HepG2 (cell line): ENCODE results near the gene NDC80. TPM values are rescaled to one million over a fixed set of nuclear protein-coding genes. Genes with fewer than 3 reads are reported as not detected.

Source experiments
- ATAC-seq: fragments of 200-7000 bp; cut with Tn5 transposase; 3 replicates; pipeline ENCODE4 v1.9.1; 2020; ENCODE audit warnings: mild to moderate bottlenecking, moderate library complexity
- BruUV-seq: library from RNA; stranded (reverse); fragments of 400-500 nt; replicated peaks from 2 replicates; lab custom pipeline; 2021; lab: Mats Ljungman, UMichigan
- CTCF ChIA-PET: fragments of 300-600 bp; formaldehyde crosslinking; extraction: SDS; loops from one replicate; lab custom pipeline; 2021; ENCODE audit warnings: low total read pairs, inconsistent platforms, low intra/inter-chr PET ratio; lab: Yijun Ruan, JAX
- POLR2A ChIA-PET: fragments of 350-600 bp; sonication (Branson Sonifier 250); formaldehyde crosslinking; loops from one replicate; lab custom pipeline; 2020; ENCODE audit warnings: antibody characterized with exemption, inconsistent platforms; lab: Yijun Ruan, JAX
- DNase-seq: peaks from one replicate; pipeline ENCODE4 v3.0.0-alpha.2; 2015; ENCODE audit warnings: low spot score
- FAIRE-seq: peaks from 3 replicates; lab custom pipeline; 2011; peaks lifted over from hg19 to GRCh38; lab: Jason Lieb, UNC
- H2AFZ ChIP-seq: one replicate; pipeline ENCODE4 v1.6.1; 2011; ENCODE audit warnings: low read length, inconsistent platforms
- H3K27ac ChIP-seq: fragments of 300-600 bp; 3 replicates; pipeline ENCODE4 v1.8.0; 2011; ENCODE audit warnings: mixed run types, mild to moderate bottlenecking, mixed read lengths, low read length, inconsistent platforms; ENCODE audit not compliant: insufficient read depth; ENCODE audit errors: extremely low read length
- H3K27me3 ChIP-seq, 2 experiments: fragments of 200-600 bp in 1 of 2; 2 replicates in 1 of 2; 3 replicates in 1 of 2; pipeline versions ENCODE4 v1.6.0 to v1.8.0; 2011; ENCODE audit warnings: low read length in 2 of 2, mild to moderate bottlenecking in 2 of 2, moderate library complexity in 2 of 2, inconsistent platforms in 1 of 2; ENCODE audit not compliant: insufficient read depth in 2 of 2, control insufficient read depth in 1 of 2
- H3K36me3 ChIP-seq, 2 experiments: fragments of 200-600 bp in 1 of 2; replicated peaks in 1 of 2; 2 replicates in 1 of 2; 3 replicates in 1 of 2; pipeline versions ENCODE4 v1.5.1 to v1.8.0; 2011; ENCODE audit warnings: low read length in 2 of 2, inconsistent platforms in 1 of 2; ENCODE audit not compliant: insufficient read depth in 2 of 2, control insufficient read depth in 1 of 2
- H3K4me1 ChIP-seq: 2 replicates; pipeline ENCODE4 v1.5.1; 2012; ENCODE audit warnings: low read length, inconsistent platforms; ENCODE audit not compliant: insufficient read depth
- H3K4me2 ChIP-seq: 2 replicates; pipeline ENCODE4 v1.6.0; 2011; ENCODE audit warnings: low read depth, low read length, inconsistent platforms
- H3K4me3 ChIP-seq, 3 experiments: fragments of 200-600 bp in 1 of 3; sonication (generic), shearing (Covaris generic) in 1 of 3; replicated peaks in 1 of 3; 2 replicates each; pipeline ENCODE4 v1.5.1; 2011 to 2016; ENCODE audit warnings: low read length in 3 of 3, inconsistent platforms in 2 of 3, low read depth in 2 of 3, mild to moderate bottlenecking in 2 of 3, control low read depth in 1 of 3, mixed read lengths in 1 of 3; ENCODE audit not compliant: insufficient read depth in 1 of 3
- H3K79me2 ChIP-seq: one replicate; pipeline ENCODE4 v1.6.1; 2011; ENCODE audit warnings: low read length, inconsistent platforms; ENCODE audit not compliant: insufficient read depth
- H3K9ac ChIP-seq: 2 replicates; pipeline ENCODE4 v1.6.0; 2011; ENCODE audit warnings: mild to moderate bottlenecking, low read depth, low read length, inconsistent platforms; ENCODE audit not compliant: insufficient read depth
- H3K9me3 ChIP-seq: 2 replicates; pipeline ENCODE4 v1.5.1; 2012; ENCODE audit warnings: mild to moderate bottlenecking, low read length
- H4K20me1 ChIP-seq: 2 replicates; pipeline ENCODE4 v1.6.0; 2011; ENCODE audit warnings: inconsistent platforms, mild to moderate bottlenecking, low read length, moderate library complexity; ENCODE audit not compliant: insufficient read depth
- HOXA7 ChIP-seq: sonication (generic); formaldehyde crosslinking; IDR thresholded peaks from 2 replicates; pipeline ENCODE4 v1.8.1; 2022; ENCODE audit warnings: mild to moderate bottlenecking, missing genetic modification reagents, moderate library complexity
- HOXD1 ChIP-seq: sonication (generic); formaldehyde crosslinking; IDR thresholded peaks from 2 replicates; pipeline ENCODE4 v1.5.0; 2020; ENCODE audit warnings: missing genetic modification reagents
- KLF12 ChIP-seq: sonication (generic); formaldehyde crosslinking; IDR thresholded peaks from 2 replicates; pipeline ENCODE4 v1.4.0; 2020; ENCODE audit warnings: missing genetic modification reagents, borderline replicate concordance
- PCBP2 ChIP-seq: fragments of 200-400 bp; formaldehyde crosslinking; optimal IDR thresholded peaks from 2 replicates; pipeline ENCODE3; 2018; ENCODE audit warnings: low read length, low read depth; ENCODE audit not compliant: poor library complexity, severe bottlenecking
- PLRG1 ChIP-seq: fragments of 450-650 bp; conservative IDR thresholded peaks from 2 replicates; pipeline ENCODE4 v1.6.1; 2016
- ZBTB21 ChIP-seq: sonication (generic); formaldehyde crosslinking; IDR thresholded peaks from 2 replicates; pipeline ENCODE4 v1.4.0; 2020; ENCODE audit warnings: missing genetic modification reagents
- ZNF276 ChIP-seq: sonication (generic); formaldehyde crosslinking; IDR thresholded peaks from 2 replicates; pipeline ENCODE4 v1.4.0; 2020; ENCODE audit warnings: mild to moderate bottlenecking, low read depth, missing genetic modification reagents
- ZNF362 ChIP-seq: sonication (generic); formaldehyde crosslinking; IDR thresholded peaks from 2 replicates; pipeline ENCODE4 v1.4.0; 2020; ENCODE audit warnings: missing genetic modification reagents, mild to moderate bottlenecking, borderline replicate concordance
- ZNF562 ChIP-seq: sonication (generic); formaldehyde crosslinking; IDR thresholded peaks from 2 replicates; pipeline ENCODE4 v1.8.0; 2022; ENCODE audit warnings: missing genetic modification reagents, borderline replicate concordance
- ZNF792 ChIP-seq: IDR thresholded peaks from 2 replicates; pipeline ENCODE4 v1.6.1; 2016
- ZNF850 ChIP-seq: sonication (generic); formaldehyde crosslinking; conservative IDR thresholded peaks from 2 replicates; pipeline ENCODE4 v1.9.0; 2021; ENCODE audit warnings: mild to moderate bottlenecking, missing genetic modification reagents
- WGBS: methylation state at CpG from one replicate; pipeline ENCODE4 v1.1.6; 2017; ENCODE audit warnings: low lambda C conversion rate; 5-methylcytosine and 5-hydroxymethylcytosine counted together
- in situ Hi-C: cut with HindIII; loops from 2 replicates; pipeline ENCODE4 v1.10.0; 2017; ENCODE audit warnings: low pct_unique_long_range_greater_than_20kb; ENCODE audit not compliant: extremely low pct_ligation_motif_present
- intact Hi-C: fragments of 100-400 bp; cut with micrococcal nuclease; formaldehyde crosslinking; loops from one replicate; pipeline ENCODE4 v1.10.0; 2022; ENCODE audit not compliant: unreplicated experiment
- polyA plus RNA-seq, 8 experiments: library from polyadenylated mRNA; depleted of rRNA in 3 of 8; stranded (reverse) in 7 of 8; unstranded in 1 of 8; fragments of >200 nt; fragmentation: Illumina TruSeq in 4 of 8; extraction: Trizol in 4 of 8; gene quantifications; 2 replicates each; pipeline versions ENCODE4 v1.2.1 to v1.2.3, GENCODE V29; 2011 to 2016; ENCODE audit warnings: low read depth in 4 of 8, missing spikeins in 1 of 8, mixed read lengths in 1 of 8; ENCODE audit not compliant: insufficient read depth in 1 of 8
- total RNA-seq, 5 experiments: library from RNA; depleted of rRNA; stranded (reverse); fragments of >200 nt; fragmentation: Illumina TruSeq; extraction: Trizol; gene quantifications; 2 replicates each; pipeline ENCODE4 v1.2.3, GENCODE V29; 2016; ENCODE audit warnings: low read depth in 1 of 5

The NDC80 gene
- total and polyA plus RNA-seq, 2 of the 13 experiments (the other 11 are each of a cell fraction or from before 2014, with no cell fraction given), result 9.6 to 33.0 TPM

GRCh38 chr18:2656981-2657512 lies 85.7 kb downstream of the NDC80 start:
- 1% methylated on average over 12 of the region's 12 CpGs for WGBS
- BruUV-seq, result no TSS peak
- DNase-seq (no peak), ATAC-seq (no peak), FAIRE-seq (no peak)
- peaks cover 57% of the 10 kb centered on the region for H3K79me2 ChIP-seq
- H3K36me3 ChIP-seq, result peaks cover 0 to 3% of the 10 kb centered on the region in 2 experiments; a peak in 2 of 5 replicates
- POLR2A ChIA-PET, result interaction anchor here (1.4 to 1.6 kb wide), 3 partner anchors 8 to 86 kb away, joined by 4 to 10 read pairs (median 7); partner anchors contain the start of genes METTL4 and NDC80
- peak overlapping the region; percentile 87 for H3K4me2 ChIP-seq
- H2AFZ ChIP-seq, result no peak overlapping the region
- peak overlapping the region; percentile 94 for H3K27ac ChIP-seq
- H3K4me3 ChIP-seq, result peak overlapping the region; percentile 88 to 91 (median 89)
- TF ChIP-seq ZNF792 (CRISPR knock-in tag), result no peak
- TF ChIP-seq ZNF276 (CRISPR knock-in tag), result no peak
- TF ChIP-seq HOXD1, result no peak
- TF ChIP-seq ZNF850, result no peak
- no peak for TF ChIP-seq ZNF562 (CRISPR knock-in tag)
- TF ChIP-seq KLF12 (CRISPR knock-in tag), result no peak
- TF ChIP-seq PCBP2, result no peak
- no peak for TF ChIP-seq HOXA7
- no peak for TF ChIP-seq ZNF362 (CRISPR knock-in tag)
- no peak for TF ChIP-seq ZBTB21 (CRISPR knock-in tag)
- TF ChIP-seq PLRG1, result no peak
- intact Hi-C loops (no loop called here), in situ Hi-C loops (no loop called here)
- H4K20me1 ChIP-seq, result peaks cover 31% of the 10 kb centered on the region
- peaks cover 32% of the 10 kb centered on the region for H3K4me1 ChIP-seq
- peak overlapping the region; percentile 93 for H3K9ac ChIP-seq
- no peaks in the 10 kb centered on the region for H3K9me3 ChIP-seq
- H3K27me3 ChIP-seq, result no peaks in the 10 kb centered on the region; a peak in 1 of 5 replicates
- CTCF ChIA-PET, result no interaction called here
